ENCODE data around the gene GDF2. TPM values are rescaled to one million over a fixed set of nuclear protein-coding genes. Genes with fewer than 3 reads are reported as not detected.

Gene GDF2
- total and polyA plus RNA-seq, 5 donors, result 0.14 to 0.26 (median 0.20) TPM

- intact Hi-C loops (cut with DNase I), result no loop called here
- no peak overlapping the region for H3K27ac ChIP-seq (ENCODE audit: low read length)
- no peak overlapping the region for H3K4me3 ChIP-seq (ENCODE audit: low read length)
- H3K4me1 ChIP-seq (ENCODE audit: control insufficient read depth, insufficient read depth, low read length), result no peaks in the 10 kb centered on the region
- WGBS, result 83% methylated on average over 5 of the region's 5 CpGs
- no peaks in the 10 kb centered on the region for H3K27me3 ChIP-seq (ENCODE audit: control insufficient read depth, insufficient read depth)
- ATAC-seq (no peak), DNase-seq (no peak)
- no peaks in the 10 kb centered on the region for H3K9me3 ChIP-seq (ENCODE audit: control insufficient read depth, low read length)
Measured at GRCh38 chr10:47356708-47357107, 34.5 kb downstream of the GDF2 start.

GRCh38 chr10:47357131-47357582, 34.9 kb downstream of the GDF2 start:
- no peak overlapping the region for H3K4me3 ChIP-seq (ENCODE audit: low read length)
- ATAC-seq (no peak), DNase-seq (no peak)
- no peak overlapping the region for H3K27ac ChIP-seq (ENCODE audit: low read length)
- H3K27me3 ChIP-seq (ENCODE audit: control insufficient read depth, insufficient read depth), result no peaks in the 10 kb centered on the region
- no peaks in the 10 kb centered on the region for H3K4me1 ChIP-seq (ENCODE audit: control insufficient read depth, insufficient read depth, low read length)
- intact Hi-C loops (cut with DNase I), result no loop called here
- H3K9me3 ChIP-seq (ENCODE audit: control insufficient read depth, low read length), result no peaks in the 10 kb centered on the region
- 93% methylated on average over 12 of the region's 12 CpGs for WGBS

- Histone ChIP-seq H3K9me3 (ENCODE audit: control insufficient read depth, low read length) (no peaks in the 10 kb centered on the region), H3K27ac (ENCODE audit: low read length) (no peak overlapping the region), H3K4me3 (ENCODE audit: low read length) (no peak overlapping the region), H3K4me1 (ENCODE audit: control insufficient read depth, insufficient read depth, low read length) (no peaks in the 10 kb centered on the region), H3K27me3 (ENCODE audit: control insufficient read depth, insufficient read depth) (no peaks in the 10 kb centered on the region)
- intact Hi-C loops (cut with DNase I), result no loop called here
- no peak for ATAC-seq
- DNase-seq, result no peak
- WGBS, result 92% methylated on average over 3 of the region's 3 CpGs
Measured at GRCh38 chr10:47357911-47358310, 35.7 kb downstream of the GDF2 start.

- no peaks in the 10 kb centered on the region for H3K27me3 ChIP-seq (ENCODE audit: control insufficient read depth, insufficient read depth)
- DNase-seq (no peak), ATAC-seq (no peak)
- intact Hi-C loops (cut with DNase I), result no loop called here
- H3K9me3 ChIP-seq (ENCODE audit: control insufficient read depth, low read length), result no peaks in the 10 kb centered on the region
- H3K4me3 ChIP-seq (ENCODE audit: low read length), result no peak overlapping the region
- no peaks in the 10 kb centered on the region for H3K4me1 ChIP-seq (ENCODE audit: control insufficient read depth, insufficient read depth, low read length)
- no peak overlapping the region for H3K27ac ChIP-seq (ENCODE audit: low read length)
- 91% methylated on average over 3 of the region's 3 CpGs for WGBS
Measured at GRCh38 chr10:47358457-47358856, 36.2 kb downstream of the GDF2 start.

- ATAC-seq, result no peak
- intact Hi-C loops (cut with DNase I), result no loop called here
- Histone ChIP-seq H3K9me3 (ENCODE audit: control insufficient read depth, low read length) (no peaks in the 10 kb centered on the region), H3K27ac (ENCODE audit: low read length) (no peak overlapping the region), H3K4me1 (ENCODE audit: control insufficient read depth, insufficient read depth, low read length) (no peaks in the 10 kb centered on the region), H3K27me3 (ENCODE audit: control insufficient read depth, insufficient read depth) (no peaks in the 10 kb centered on the region), H3K4me3 (ENCODE audit: low read length) (no peak overlapping the region)
- no peak for DNase-seq
- 88% methylated on average over 2 of the region's 2 CpGs for WGBS
Measured at GRCh38 chr10:47359101-47359500, 36.8 kb downstream of the GDF2 start.

GRCh38 chr10:47359626-47360418, 37.6 kb downstream of the GDF2 start:
- intact Hi-C loops (cut with DNase I), result no loop called here
- no peak for ATAC-seq
- no peak for DNase-seq
- Histone ChIP-seq H3K27ac (ENCODE audit: low read length) (no peak overlapping the region), H3K9me3 (ENCODE audit: control insufficient read depth, low read length) (no peaks in the 10 kb centered on the region), H3K27me3 (ENCODE audit: control insufficient read depth, insufficient read depth) (no peaks in the 10 kb centered on the region), H3K4me1 (ENCODE audit: control insufficient read depth, insufficient read depth, low read length) (no peaks in the 10 kb centered on the region), H3K4me3 (ENCODE audit: low read length) (no peak overlapping the region)
- 69% methylated on average over 4 of the region's 4 CpGs for WGBS

- ATAC-seq (peak in 1 of 2 donors; percentile 20), DNase-seq (no peak)
- Histone ChIP-seq H3K27me3 (ENCODE audit: control insufficient read depth, insufficient read depth) (no peaks in the 10 kb centered on the region), H3K4me1 (ENCODE audit: control insufficient read depth, insufficient read depth, low read length) (no peaks in the 10 kb centered on the region), H3K27ac (ENCODE audit: low read length) (no peak overlapping the region), H3K9me3 (ENCODE audit: control insufficient read depth, low read length) (no peaks in the 10 kb centered on the region), H3K4me3 (ENCODE audit: low read length) (no peak overlapping the region)
- WGBS, result 74% methylated on average over 14 of the region's 14 CpGs
- intact Hi-C loops (cut with DNase I), result no loop called here
Measured at GRCh38 chr10:47360419-47361040, 38.3 kb downstream of the GDF2 start.

- Histone ChIP-seq H3K27ac (ENCODE audit: low read length) (no peak overlapping the region), H3K4me3 (ENCODE audit: low read length) (no peak overlapping the region), H3K4me1 (ENCODE audit: control insufficient read depth, insufficient read depth, low read length) (no peaks in the 10 kb centered on the region), H3K9me3 (ENCODE audit: control insufficient read depth, low read length) (no peaks in the 10 kb centered on the region), H3K27me3 (ENCODE audit: control insufficient read depth, insufficient read depth) (no peaks in the 10 kb centered on the region)
- peak in 1 of 2 donors; percentile 23 for ATAC-seq
- no peak for DNase-seq
- intact Hi-C loops (cut with DNase I), result no loop called here
- WGBS, result 54% methylated on average over 9 of the region's 9 CpGs
Measured at GRCh38 chr10:47361293-47361692, 39.0 kb downstream of the GDF2 start.

- no peak for DNase-seq
- H3K4me1 ChIP-seq (ENCODE audit: control insufficient read depth, insufficient read depth, low read length), result no peaks in the 10 kb centered on the region
- ATAC-seq, result no peak
- WGBS, result 89% methylated on average over 3 of the region's 3 CpGs
- H3K27me3 ChIP-seq (ENCODE audit: control insufficient read depth, insufficient read depth), result no peaks in the 10 kb centered on the region
- intact Hi-C loops (cut with DNase I), result no loop called here
- H3K9me3 ChIP-seq (ENCODE audit: control insufficient read depth, low read length), result no peaks in the 10 kb centered on the region
- H3K27ac ChIP-seq (ENCODE audit: low read length), result no peak overlapping the region
- no peak overlapping the region for H3K4me3 ChIP-seq (ENCODE audit: low read length)
Measured at GRCh38 chr10:47362199-47362598, 39.9 kb downstream of the GDF2 start.

GRCh38 chr10:47363781-47364180, 41.5 kb downstream of the GDF2 start:
- DNase-seq (no peak), ATAC-seq (no peak)
- Histone ChIP-seq H3K9me3 (ENCODE audit: control insufficient read depth, low read length) (no peaks in the 10 kb centered on the region), H3K4me1 (ENCODE audit: control insufficient read depth, insufficient read depth, low read length) (no peaks in the 10 kb centered on the region), H3K4me3 (ENCODE audit: low read length) (no peak overlapping the region), H3K27me3 (ENCODE audit: control insufficient read depth, insufficient read depth) (no peaks in the 10 kb centered on the region), H3K27ac (ENCODE audit: low read length) (no peak overlapping the region)
- intact Hi-C loops (cut with DNase I), result no loop called here
- WGBS, result 84% methylated on average over 3 of the region's 3 CpGs

- no peaks in the 10 kb centered on the region for H3K4me1 ChIP-seq (ENCODE audit: control insufficient read depth, insufficient read depth, low read length)
- DNase-seq, result no peak
- intact Hi-C loops (cut with DNase I), result no loop called here
- WGBS, result 57% methylated on average over 4 of the region's 4 CpGs
- no peak for ATAC-seq
- no peak overlapping the region for H3K4me3 ChIP-seq (ENCODE audit: low read length)
- H3K27ac ChIP-seq (ENCODE audit: low read length), result no peak overlapping the region
- H3K9me3 ChIP-seq (ENCODE audit: control insufficient read depth, low read length), result no peaks in the 10 kb centered on the region
- no peaks in the 10 kb centered on the region for H3K27me3 ChIP-seq (ENCODE audit: control insufficient read depth, insufficient read depth)
Measured at GRCh38 chr10:47364366-47364765, 42.1 kb downstream of the GDF2 start.

Data from right cardiac atrium (tissue), 5 donors.